Measurements from ENCODE around the gene DNPH1. TPM values are rescaled to one million over a fixed set of nuclear protein-coding genes. Genes with fewer than 3 reads are reported as not detected.

DNPH1 gene
- total RNA-seq, 1 experiment from 2014 or later = 47.0 TPM

- WGBS (ENCODE audit: extremely low coverage, insufficient read length, low lambda C conversion rate) = no CpG with 5 or more reads among the region's 51 CpGs
- H3K36me3 Mint-ChIP-seq (ENCODE audit: insufficient read depth in 1 of 3, low read depth in 3 of 3) = peaks cover 22 to 33% (median 28%) of the 10 kb centered on the region in 3 experiments; a peak in 6 of 7 replicates
- Histone ChIP-seq H3K9me3 (ENCODE audit: control insufficient read depth, low read depth, low read length) (no peaks in the 10 kb centered on the region), H2BK15ac (ENCODE audit: low read depth, low read length) (no peak within 1 kb of the TSS), H3T11ph (ENCODE audit: low read length) (no peak within 1 kb of the TSS), H3K14ac (ENCODE audit: insufficient read depth, low read length) (peak within 1 kb of the TSS; percentile 69; the same call in 1 of the 2 replicates), H3K79me2 (ENCODE audit: insufficient read depth, low read length) (no peaks in the 10 kb centered on the region), H3K27me3 (ENCODE audit: insufficient read depth, low read length) (no peaks in the 10 kb centered on the region), H4K20me1 (ENCODE audit: control insufficient read depth, insufficient read depth, insufficient read length) (no peaks in the 10 kb centered on the region), H3K9ac (ENCODE audit: extremely low read depth, insufficient read length, low read length) (peak within 1 kb of the TSS; percentile 18), H3K56ac (ENCODE audit: insufficient read length, low read depth, low read length) (no peak within 1 kb of the TSS), H2BK12ac (ENCODE audit: insufficient read length, low read depth, low read length) (no peak within 1 kb of the TSS), H2BK120ac (ENCODE audit: low read depth, low read length, poor library complexity, severe bottlenecking) (no peak within 1 kb of the TSS), H3K23me2 (ENCODE audit: insufficient read length, low read depth, low read length, poor library complexity, severe bottlenecking) (peaks cover 6% of the 10 kb centered on the region), H3K4me1 (ENCODE audit: insufficient read depth, low read length) (no peaks in the 10 kb centered on the region), H2BK20ac (ENCODE audit: low read depth, low read length, poor library complexity, severe bottlenecking) (no peak within 1 kb of the TSS), H3K4ac (ENCODE audit: low read depth, low read length) (no peak within 1 kb of the TSS), H3K23ac (ENCODE audit: insufficient read length, low read depth, low read length) (no peak within 1 kb of the TSS), H4K5ac (ENCODE audit: insufficient read length, low read depth, low read length) (no peak within 1 kb of the TSS), H2AK5ac (ENCODE audit: insufficient read length, low read length) (no peak within 1 kb of the TSS), H2BK5ac (ENCODE audit: insufficient read length, low read length) (no peak within 1 kb of the TSS), H2AFZ (ENCODE audit: low read length) (no peak within 1 kb of the TSS), H3K27ac (ENCODE audit: insufficient read length, low read depth, low read length) (no peak within 1 kb of the TSS), H3K4me2 (ENCODE audit: insufficient read depth, insufficient read length, low read length) (peak within 1 kb of the TSS; percentile 90), H3K79me1 (ENCODE audit: insufficient read depth, low read depth, low read length, poor library complexity, severe bottlenecking) (no peaks in the 10 kb centered on the region), H3K18ac (ENCODE audit: insufficient read length, low read depth, low read length) (peak within 1 kb of the TSS; percentile 86), H4K8ac (replicated peaks; ENCODE audit: insufficient read length, low read depth, low read length) (no peak within 1 kb of the TSS), H4K91ac (ENCODE audit: insufficient read length, low read depth, low read length) (no peak within 1 kb of the TSS)
- no peaks in the 10 kb centered on the region for H3K27me3 Mint-ChIP-seq (ENCODE audit: low read depth)
- no peaks in the 10 kb centered on the region for H3K9me3 Mint-ChIP-seq
- peak within 1 kb of the TSS; percentile 77 to 86 for H3K4me3 Mint-ChIP-seq
- DNase-seq = peak; percentile 77
- no peak for TF ChIP-seq CTCF (conservative IDR thresholded peaks at IDR 0.05)
- H3K4me1 Mint-ChIP-seq = peaks cover 21% of the 10 kb centered on the region in 2 experiments
- H3K27ac Mint-ChIP-seq = peak within 1 kb of the TSS; percentile 91 to 96 (median 94)
Observed at GRCh38 chr6:43181942-43182860, 47.1 kb downstream of the DNPH1 start, which contains the start of gene CUL9. TSS of gene CUL9 (plus strand) at chr6:43182196. CDS start at chr6:43184311, 2,115 bp downstream.
